H1 (cell line): Measurements from ENCODE around the gene PDGFD.

ENCODE experiments used
- CREB1 ChIP-seq: IDR thresholded peaks from 2 replicates; pipeline ENCODE4 v1.6.1; 2012; ENCODE audit warnings: inconsistent platforms
- CTCF ChIP-seq, 3 experiments: IDR thresholded peaks; 1 replicate in 2 of 3; 2 replicates in 1 of 3; pipeline versions ENCODE4 v1.5.1 to v1.6.1; 2011; ENCODE audit warnings: low read length in 3 of 3, mild to moderate bottlenecking in 3 of 3, inconsistent platforms in 2 of 3, low read depth in 1 of 3, moderate library complexity in 1 of 3; ENCODE audit not compliant: insufficient read depth in 1 of 3; ENCODE audit errors: control extremely low read depth in 1 of 3
- JUND ChIP-seq: IDR thresholded peaks from 2 replicates; pipeline ENCODE4 v1.6.1; 2011; ENCODE audit warnings: mild to moderate bottlenecking, improper control_type of control experiment, low read length
- KDM1A ChIP-seq: fragments of 200-600, 300-600 bp; sonication (generic); IDR thresholded peaks from 2 replicates; pipeline ENCODE4 v1.7.1; 2016; ENCODE audit warnings: mild to moderate bottlenecking, low read length, borderline replicate concordance
- NANOG ChIP-seq: IDR thresholded peaks from 2 replicates; pipeline ENCODE4 v1.6.1; 2011; ENCODE audit warnings: low read length, low read depth, mild to moderate bottlenecking, inconsistent platforms; ENCODE audit not compliant: insufficient read depth, poor library complexity, severe bottlenecking
- PHF8 ChIP-seq: fragments of 200-600 bp; sonication (generic); conservative IDR thresholded peaks from 2 replicates; pipeline ENCODE4 v1.7.1; 2012; ENCODE audit warnings: low read depth, mild to moderate bottlenecking, inconsistent platforms, low read length, moderate library complexity
- POLR2A ChIP-seq, 2 experiments: IDR thresholded peaks; 1 replicate in 1 of 2; 2 replicates in 1 of 2; pipeline ENCODE4 v1.6.1; 2011; ENCODE audit warnings: low read depth in 2 of 2, low read length in 2 of 2, mild to moderate bottlenecking in 2 of 2; ENCODE audit errors: control extremely low read depth in 1 of 2
- POLR2AphosphoS5 ChIP-seq: IDR thresholded peaks from 2 replicates; pipeline ENCODE4 v1.6.1; 2011; ENCODE audit warnings: low read depth, low read length
- RAD21 ChIP-seq, 2 experiments: IDR thresholded peaks in 1 of 2; conservative IDR thresholded peaks in 1 of 2; 2 replicates each; pipeline ENCODE4 v1.6.1; 2011; ENCODE audit warnings: low read depth in 2 of 2, low read length in 2 of 2, improper control_type of control experiment in 1 of 2, inconsistent platforms in 1 of 2, mild to moderate bottlenecking in 1 of 2, moderate library complexity in 1 of 2
- SRF ChIP-seq: IDR thresholded peaks from 2 replicates; pipeline ENCODE4 v1.6.1; 2011; ENCODE audit warnings: mild to moderate bottlenecking, low read depth, low read length, moderate library complexity
- YY1 ChIP-seq: IDR thresholded peaks from 2 replicates; pipeline ENCODE4 v1.6.1; 2011; ENCODE audit warnings: low read depth, mild to moderate bottlenecking, low read length
- TF ChIP-seq, protein P1 (sequence below): IDR thresholded peaks from 2 replicates; pipeline ENCODE4 v1.6.1; 2012; ENCODE audit warnings: inconsistent platforms

GRCh38 chr11:103928040-103928801 is 235.7 kb downstream of the PDGFD start:
- TF ChIP-seq NANOG = no peak
- no peak for TF ChIP-seq POLR2A (IDR thresholded peaks at IDR 0.05; ENCODE audit: control extremely low read depth in 1 of 2, low read depth in 2 of 2, low read length in 2 of 2)
- no peak for TF ChIP-seq CTCF (IDR thresholded peaks at IDR 0.05; ENCODE audit: control extremely low read depth in 1 of 3, insufficient read depth in 1 of 3, low read depth in 1 of 3, low read length in 3 of 3)
- no peak for TF ChIP-seq JUND
- TF ChIP-seq POLR2AphosphoS5 = no peak
- TF ChIP-seq RAD21 (IDR thresholded peaks at IDR 0.05 in 1 of 2, conservative IDR thresholded peaks at IDR 0.05 in 1 of 2; ENCODE audit: low read depth in 2 of 2, low read length in 2 of 2) = no peak
- no peak for TF ChIP-seq KDM1A
- TF ChIP-seq, protein P1, sequence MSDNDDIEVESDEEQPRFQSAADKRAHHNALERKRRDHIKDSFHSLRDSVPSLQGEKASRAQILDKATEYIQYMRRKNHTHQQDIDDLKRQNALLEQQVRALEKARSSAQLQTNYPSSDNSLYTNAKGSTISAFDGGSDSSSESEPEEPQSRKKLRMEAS = no peak
- no peak for TF ChIP-seq PHF8
- no peak for TF ChIP-seq CREB1
- TF ChIP-seq SRF = no peak
- TF ChIP-seq YY1 = no peak
